HG03108 (cell line): Measurements from ENCODE around the gene RAB10.
"Not testable (repeated sequence)": the region's sequence is repeated elsewhere in the genome, so short reads cannot be mapped to it uniquely, and the experiment has no call there.

Experiments used
- ATAC-seq: cut with Tn5 transposase; IDR thresholded peaks from one replicate; pipeline ENCODE4 v1.9.1; 2021; ENCODE audit warnings: moderate library complexity; ENCODE audit not compliant: unreplicated experiment

The RAB10 gene

DNA sequence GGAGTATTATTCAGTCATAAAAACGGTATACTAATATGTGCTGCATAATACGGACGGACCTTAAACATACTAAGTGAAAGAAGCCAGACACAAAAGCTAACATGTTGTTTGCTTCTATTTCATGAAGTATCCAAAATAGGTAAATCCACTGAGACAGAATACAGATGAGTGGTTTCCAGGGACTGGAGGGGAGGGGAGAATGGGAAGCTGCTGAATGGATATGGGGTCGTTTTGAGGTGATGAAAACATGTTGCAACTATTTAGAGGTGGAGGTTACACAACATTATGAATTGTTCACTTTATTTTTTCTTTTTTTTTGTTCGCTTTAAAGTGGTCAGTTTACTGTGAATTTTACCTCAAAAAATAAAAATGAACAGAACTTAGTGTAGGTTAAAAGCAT lies 52.9 kb downstream of the RAB10 start:
- no peak for ATAC-seq

GRCh38 chr2:26088038-26088643 lies 54.3 kb downstream of the RAB10 start:
- ATAC-seq, result no peak

DNA sequence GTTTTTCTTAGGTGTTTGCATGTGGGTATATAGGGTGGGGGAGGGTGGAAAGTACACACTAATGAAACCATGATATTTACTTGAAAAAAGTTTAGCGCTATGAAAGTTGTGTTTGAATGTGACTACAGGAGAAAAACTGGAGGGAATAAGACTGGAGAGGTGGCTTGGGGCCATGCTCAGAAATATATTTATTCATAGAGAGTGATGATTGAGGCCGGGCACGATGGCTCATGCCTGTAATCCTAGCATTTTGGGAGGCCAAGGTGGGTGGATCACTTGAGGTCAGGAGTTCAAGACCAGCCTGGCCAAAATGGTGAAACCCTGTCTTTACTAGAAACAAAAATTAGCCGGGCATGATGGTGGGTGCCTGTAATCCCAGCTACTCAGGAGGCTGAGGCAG lies 55.0 kb downstream of the RAB10 start:
- not testable (repeated sequence) for ATAC-seq

DNA sequence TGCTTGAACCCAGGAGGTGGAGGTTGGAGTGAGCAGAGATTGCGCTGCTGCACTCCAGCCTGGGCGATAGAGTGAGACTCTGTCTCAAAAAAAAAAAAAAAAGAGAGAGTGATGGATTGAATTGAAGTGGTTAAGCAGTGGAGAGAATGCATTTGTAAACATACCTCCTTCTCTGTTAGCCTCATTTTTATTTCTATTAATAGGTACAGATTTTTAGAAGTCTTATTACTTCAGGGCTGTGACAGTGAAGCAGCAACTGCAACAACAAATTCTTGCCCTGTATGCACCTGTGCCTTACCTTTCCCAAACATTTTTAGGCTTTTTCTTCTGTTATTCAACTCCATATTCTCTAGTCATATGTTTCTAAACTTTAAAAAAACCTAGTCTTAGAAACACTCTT lies 55.5 kb downstream of the RAB10 start:
- no peak for ATAC-seq

- no peak for ATAC-seq
Observed at GRCh38 chr2:26095758-26096157, 61.9 kb downstream of the RAB10 start.

- no peak for ATAC-seq
Observed at GRCh38 chr2:26099933-26100332, 66.0 kb downstream of the RAB10 start.

DNA sequence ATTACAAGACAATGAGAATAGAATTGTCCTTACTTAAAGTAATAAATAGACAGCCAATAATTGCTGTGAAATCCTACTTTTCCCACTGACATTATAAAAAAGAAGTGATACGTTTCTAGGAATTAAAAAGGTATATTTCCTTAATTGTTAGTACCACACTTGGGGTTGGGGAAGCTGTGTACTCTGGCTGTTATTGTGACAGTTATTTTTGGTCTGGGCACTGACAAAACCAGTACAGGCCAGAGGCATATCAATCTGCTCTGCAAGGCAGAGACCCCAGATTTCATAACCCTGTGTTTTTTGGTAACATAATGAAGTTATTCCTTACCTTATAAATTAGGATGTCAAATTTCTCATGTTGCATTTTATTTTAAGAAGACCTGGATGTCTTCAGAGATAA lies 66.5 kb downstream of the RAB10 start:
- no peak for ATAC-seq

GRCh38 chr2:26103752-26104151 lies 69.9 kb downstream of the RAB10 start:
- ATAC-seq, result no peak

DNA sequence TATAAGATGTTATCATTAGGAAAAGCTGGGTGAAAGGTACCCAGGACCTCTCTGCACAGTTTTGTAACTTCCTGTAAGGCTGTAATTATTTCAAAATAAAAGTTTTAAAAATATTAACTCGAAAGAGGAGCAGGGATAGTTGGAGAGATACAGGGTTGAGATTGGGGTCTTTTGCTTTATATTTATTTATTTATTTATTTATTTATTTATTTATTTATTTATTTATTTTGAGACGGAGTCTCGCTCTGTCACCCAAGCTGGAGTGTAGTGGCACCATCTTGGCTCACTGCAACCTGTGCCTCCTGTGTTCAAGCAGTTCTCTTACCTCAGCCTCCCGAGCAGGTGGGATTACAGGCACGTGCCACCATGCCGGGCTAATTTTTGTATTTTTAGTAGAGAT lies 74.8 kb downstream of the RAB10 start:
- ATAC-seq, result not testable (repeated sequence)

GRCh38 chr2:26112201-26112600 lies 78.3 kb downstream of the RAB10 start:
- no peak for ATAC-seq

DNA sequence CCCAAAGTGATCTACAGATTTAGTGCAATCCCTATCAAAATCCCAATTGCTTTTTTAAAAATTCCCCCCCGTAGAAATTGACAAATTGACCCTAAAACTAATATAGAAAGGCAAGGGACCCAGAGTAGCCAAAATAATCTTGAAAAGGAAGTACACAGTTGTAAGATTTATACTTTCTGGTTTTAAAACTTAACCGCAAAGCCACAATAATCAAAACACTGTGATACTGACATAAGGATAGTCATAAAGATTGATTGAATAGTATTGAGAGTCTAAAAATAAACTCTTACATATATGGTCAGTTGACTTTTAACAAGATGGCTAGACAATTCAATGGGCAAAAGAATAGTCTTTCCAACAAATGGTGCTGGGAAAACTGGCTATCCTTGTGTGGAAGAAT lies 80.3 kb downstream of the RAB10 start:
- no peak for ATAC-seq

DNA sequence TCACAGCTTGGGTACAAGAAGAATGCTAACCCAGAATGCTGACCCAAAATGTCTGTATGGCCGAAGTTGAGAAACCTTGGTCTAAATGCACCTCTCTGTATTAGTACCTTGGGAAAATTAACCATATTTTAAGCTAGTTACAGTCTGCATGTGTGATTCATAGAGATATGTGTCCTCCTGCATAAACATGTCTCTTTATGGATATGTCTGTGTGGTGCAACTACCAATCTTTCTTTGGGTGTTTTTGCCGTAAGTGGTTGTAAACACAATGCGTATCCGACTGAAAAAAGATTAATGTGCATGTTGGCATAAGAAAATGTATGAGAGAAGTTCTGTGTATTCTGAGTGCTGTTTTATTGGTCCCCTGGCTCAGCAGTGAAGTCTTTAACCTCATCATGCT lies 84.8 kb downstream of the RAB10 start:
- ATAC-seq, result no peak

GRCh38 chr2:26119521-26119920 lies 85.6 kb downstream of the RAB10 start:
- ATAC-seq, result no peak

- no peak for ATAC-seq
Observed at GRCh38 chr2:26122630-26123029, 88.7 kb downstream of the RAB10 start.

- no peak for ATAC-seq
Observed at GRCh38 chr2:26123426-26123825, 89.5 kb downstream of the RAB10 start.

DNA sequence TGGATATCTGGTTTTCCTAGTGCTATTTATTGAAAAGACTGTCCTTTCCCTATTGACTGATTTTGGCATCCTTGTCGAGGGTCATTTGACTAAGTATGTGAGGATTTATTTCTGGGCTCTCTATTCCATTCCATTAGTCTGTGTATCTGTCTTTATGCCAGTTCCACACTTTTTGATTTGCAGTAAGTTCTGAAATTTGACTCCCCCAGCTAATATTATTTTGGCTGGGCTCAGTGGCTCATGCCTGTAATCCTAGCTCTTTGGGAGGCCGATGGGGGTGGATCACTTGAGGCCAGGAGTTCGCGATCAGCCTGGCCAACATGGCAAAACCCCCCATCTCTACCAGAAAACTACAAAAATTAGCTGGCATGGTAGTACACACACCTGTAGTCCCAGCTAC lies 92.2 kb downstream of the RAB10 start:
- ATAC-seq, result no peak

DNA sequence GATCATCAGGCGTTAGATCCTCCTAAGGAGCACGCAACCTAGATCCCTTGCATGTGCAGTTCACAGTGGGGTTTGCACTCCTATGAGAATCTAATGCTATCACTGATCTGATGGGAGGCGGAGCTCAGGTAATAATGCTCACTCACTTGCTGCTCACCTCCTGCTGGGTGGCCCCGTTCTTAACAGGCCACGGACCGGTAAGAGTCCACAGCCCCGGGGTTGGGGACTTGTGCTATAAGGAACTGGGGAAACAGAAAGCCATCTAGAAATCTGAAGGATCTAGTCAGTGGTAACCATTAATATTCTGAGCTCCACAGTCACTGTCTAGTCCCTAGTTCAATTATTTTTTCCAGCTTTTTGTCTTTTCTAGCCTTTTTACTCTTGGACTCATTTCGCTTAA lies 94.3 kb downstream of the RAB10 start:
- ATAC-seq, result no peak

DNA sequence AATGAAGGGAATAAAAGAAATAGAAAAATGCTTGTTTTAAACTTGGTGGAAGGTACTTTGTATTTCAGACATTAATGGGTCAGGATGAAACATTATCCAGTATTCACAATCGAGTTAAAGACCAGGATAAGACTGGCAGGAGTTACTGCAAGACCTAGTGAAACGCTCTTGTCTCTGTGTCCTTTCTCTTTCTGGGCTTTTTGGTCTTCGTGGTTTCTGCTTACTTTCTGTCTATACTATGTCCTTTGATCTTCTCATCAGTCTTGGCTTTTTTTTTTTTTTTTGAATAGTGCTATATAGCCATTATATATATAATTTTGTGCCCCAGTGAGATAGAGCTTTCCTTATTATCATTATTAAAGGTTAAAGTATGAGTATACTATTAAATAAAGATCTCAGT lies 96.9 kb downstream of the RAB10 start:
- ATAC-seq, result no peak

GRCh38 chr2:26136451-26136850 lies 102.6 kb downstream of the RAB10 start:
- ATAC-seq, result no peak

DNA sequence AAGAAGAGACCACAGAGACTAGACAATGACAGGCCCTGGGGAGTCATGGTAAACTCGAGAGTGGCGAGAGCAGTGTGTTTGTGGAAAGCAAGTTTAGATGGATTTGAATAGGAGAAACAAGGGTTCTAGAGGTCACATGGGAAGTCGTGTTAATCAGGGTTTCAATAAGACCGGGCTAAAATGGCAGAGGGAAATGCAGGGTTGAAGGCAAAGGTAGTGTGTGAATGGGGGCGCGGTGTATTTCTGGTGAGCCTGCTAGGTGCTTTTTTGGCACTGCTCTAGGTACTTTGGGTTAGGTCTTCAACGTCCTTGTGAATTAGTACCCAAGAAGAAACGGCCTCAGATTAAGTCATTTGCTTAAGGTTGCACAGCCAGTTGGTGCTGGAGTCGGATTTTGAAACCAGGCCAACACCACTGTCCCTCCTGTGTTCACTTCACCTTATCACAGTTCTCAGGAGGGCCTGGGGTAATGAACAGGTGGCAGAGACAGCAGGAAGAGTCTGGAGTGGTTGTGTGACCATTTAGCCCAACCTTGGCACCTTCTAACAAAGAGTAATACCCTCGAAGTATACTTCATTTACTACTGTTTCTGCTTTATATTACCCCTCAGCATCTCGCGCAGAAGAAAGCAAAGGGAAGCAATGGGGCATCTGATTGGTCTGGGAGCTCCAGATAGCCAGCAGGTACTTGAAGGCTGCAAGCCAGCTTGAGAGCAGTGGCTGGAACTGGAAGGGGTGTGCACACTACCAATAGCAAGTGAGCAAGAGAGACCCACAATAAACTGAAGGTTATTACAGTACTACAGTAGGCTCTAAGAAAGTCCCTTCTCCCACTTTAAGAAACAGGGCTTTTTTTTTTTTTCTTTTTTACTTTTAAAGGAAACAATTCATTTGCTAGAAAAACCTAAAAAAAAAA lies 105.6 kb downstream of the RAB10 start:
- ATAC-seq, result no peak

- ATAC-seq, result no peak
Observed at GRCh38 chr2:26141145-26141769, 107.4 kb downstream of the RAB10 start.

GRCh38 chr2:26144031-26144430 lies 110.1 kb downstream of the RAB10 start:
- no peak for ATAC-seq
